Endometrium (tissue), 2 donors: ENCODE measurements around the gene RBMS1.

Source experiments
- FAIRE-seq: peaks from 2 replicates; lab custom pipeline; 2012; peaks lifted over from hg19 to GRCh38; lab: Jason Lieb, UNC
- donor health status: control.
- donor health status: control.

The RBMS1 gene

DNA sequence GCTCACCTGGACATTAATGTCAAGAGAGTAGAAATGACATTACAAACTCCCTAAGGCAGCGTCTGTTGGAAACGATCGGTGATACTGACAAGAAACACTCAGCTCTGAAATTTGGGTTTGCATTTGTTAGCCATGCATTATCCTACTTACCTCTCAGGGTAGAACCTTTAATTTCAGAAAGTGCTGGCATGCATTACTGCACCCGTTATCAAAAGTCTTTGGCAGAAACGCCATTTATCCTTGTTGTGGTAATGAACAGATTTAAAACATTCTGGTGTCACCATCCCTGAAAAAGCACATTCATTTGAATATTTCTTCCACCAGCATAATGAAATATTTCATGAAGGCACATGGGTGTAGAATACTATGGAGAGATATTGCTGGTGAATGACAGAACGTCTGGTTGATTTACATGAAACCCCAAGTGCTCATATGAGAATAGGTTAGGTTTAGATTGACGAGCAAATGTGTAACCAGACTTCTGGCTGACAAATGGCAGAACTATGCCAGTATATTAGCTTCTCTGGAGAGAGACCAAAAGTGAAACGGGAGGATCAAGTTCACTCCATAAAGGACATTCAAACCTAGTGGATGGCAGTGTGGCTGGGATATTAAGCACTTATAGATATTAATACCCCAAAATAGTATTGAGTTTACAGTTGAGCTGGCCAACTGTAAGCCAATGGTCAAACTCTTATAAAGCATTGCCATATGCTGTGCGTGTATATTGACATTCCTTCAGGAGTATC, 240.0 kb downstream of the RBMS1 start:
- FAIRE-seq: no peak

DNA sequence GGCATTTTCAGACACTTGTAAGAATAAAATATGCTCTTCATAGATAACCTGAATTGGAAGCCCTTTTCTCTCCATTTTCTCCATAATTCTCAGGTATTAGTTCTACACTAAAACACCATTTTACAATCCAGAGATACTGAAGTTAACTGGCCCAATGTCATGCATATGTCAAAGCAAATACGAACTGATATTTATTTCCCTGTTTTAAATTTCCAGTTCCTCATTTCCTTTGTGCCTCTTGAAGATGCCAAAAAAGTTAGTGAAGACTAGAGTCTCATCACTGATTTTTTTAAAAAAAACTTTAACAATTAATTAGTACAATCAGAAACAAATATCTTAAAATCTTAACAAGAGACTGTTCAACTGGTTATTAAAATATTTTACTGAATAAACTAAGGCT, 240.7 kb downstream of the RBMS1 start:
- no peak for FAIRE-seq

DNA sequence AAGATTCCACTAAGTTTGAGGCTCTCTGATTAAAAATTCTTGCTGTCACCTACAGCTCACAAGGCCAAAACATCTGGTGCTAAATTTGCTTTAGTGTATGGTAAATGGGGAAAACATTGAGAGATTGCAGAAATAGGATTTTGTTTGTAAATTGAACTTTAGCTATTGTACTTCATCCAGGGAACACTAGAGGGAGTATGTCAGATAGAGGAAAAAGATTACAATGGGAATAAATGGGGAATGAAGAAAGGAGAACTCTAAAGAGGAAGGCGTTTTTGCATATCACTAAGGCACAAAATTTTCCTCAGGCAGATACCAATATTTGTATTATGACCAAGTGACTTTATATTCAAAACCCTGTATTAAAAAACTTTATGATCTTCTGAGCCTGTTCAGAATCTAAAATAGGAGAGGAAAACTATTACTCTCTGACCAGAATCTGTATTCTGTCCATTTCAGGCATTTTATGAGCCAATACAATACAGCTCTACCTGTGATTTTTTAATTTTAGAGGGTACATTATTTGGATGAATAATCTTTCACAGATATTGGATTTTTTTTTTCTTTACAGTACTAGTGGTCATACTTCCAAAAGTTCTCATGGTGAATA, 241.2 kb downstream of the RBMS1 start:
- peak; percentile 90 for FAIRE-seq

DNA sequence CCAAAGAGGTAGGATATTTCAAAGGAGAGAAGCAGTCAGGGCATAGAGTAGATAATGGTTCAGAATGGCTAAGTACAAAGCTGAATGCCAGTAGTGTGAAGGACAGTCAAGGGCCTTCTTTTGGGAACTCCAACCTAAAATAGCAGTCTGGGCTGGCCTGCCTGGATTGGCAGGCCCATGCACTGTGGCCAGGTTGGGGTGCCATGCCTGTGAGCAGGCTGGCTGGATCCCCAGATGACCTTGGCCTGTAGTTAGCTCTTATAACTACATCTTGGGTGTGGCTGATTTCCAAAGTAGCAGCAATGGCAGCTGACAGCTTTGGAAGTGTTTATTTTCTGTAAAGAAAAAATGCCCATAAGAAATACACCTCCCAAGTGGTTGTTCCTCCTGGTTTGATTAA, 242.0 kb downstream of the RBMS1 start:
- FAIRE-seq: no peak

DNA sequence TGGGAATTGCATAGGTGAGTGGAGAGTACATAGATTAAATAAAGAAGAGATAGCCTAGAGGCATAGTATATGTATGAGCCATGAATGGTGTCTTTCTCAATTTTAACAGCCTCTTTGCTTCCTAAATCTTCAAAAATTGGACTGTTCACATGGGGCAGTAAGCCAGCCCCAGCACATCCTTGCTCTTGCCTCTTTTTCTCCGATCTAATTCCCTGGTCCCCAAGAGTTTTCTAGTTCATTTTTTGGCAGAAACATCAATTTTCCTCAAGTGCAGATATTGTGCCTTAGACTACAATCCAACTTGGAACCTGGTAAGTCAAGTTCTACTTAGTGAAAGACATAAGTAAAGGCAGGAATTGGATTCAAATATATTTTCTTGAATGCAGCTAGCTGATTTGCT, 243.7 kb downstream of the RBMS1 start:
- no peak for FAIRE-seq

DNA sequence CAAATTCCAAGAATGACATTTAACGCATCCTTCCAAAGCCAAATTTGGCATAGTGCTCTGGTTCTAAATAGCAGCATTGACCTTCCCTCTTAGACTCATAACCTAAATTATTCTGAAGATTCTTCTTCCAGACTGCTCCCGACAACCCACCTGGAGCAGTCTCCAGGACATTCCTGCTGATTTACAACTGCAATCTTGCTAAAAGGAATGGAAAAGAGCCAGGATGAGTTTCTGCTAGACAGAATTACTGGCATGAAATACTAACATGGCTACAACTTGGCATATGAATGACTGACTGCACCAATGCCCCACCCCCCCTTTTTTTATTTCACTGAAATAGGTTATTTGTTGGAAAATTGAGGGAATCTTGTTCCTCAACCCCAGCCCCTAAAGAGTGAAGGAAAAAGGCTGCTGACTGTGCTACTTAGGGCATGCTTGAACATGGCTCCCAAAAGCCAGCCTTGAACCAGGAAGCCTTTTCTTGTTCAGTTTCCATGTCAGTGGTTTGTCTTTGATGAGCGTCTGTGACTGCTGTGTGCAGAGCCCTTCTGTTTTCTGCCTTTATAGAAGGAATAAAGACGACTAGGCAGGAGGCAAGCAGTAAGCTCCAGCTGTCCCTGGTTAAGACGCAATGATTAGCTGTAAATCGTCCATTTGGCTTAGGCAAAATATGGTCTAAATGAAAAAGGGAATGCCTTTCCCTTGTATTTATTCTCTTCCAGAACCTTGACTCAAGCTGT, 246.1 kb downstream of the RBMS1 start:
- FAIRE-seq: no peak

DNA sequence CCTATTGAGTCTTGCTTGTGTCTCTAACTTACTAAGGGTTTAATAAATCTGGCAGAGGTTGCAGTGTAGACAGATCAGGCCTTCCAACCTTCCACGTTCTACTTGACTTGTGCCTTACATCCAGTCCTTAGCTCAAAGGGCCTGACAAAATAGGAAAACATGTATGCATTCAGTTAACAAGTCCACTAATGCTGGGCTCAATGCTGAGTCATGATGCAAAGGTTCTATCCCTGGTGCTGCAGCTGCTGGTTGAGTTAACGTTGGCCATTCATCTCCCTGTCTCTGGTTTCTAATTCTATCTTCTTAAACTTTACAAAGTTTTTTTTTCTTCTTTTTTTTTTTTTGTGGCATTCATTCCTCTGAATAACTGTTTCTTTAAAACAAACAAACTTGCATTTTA, 247.3 kb downstream of the RBMS1 start:
- no peak for FAIRE-seq

DNA sequence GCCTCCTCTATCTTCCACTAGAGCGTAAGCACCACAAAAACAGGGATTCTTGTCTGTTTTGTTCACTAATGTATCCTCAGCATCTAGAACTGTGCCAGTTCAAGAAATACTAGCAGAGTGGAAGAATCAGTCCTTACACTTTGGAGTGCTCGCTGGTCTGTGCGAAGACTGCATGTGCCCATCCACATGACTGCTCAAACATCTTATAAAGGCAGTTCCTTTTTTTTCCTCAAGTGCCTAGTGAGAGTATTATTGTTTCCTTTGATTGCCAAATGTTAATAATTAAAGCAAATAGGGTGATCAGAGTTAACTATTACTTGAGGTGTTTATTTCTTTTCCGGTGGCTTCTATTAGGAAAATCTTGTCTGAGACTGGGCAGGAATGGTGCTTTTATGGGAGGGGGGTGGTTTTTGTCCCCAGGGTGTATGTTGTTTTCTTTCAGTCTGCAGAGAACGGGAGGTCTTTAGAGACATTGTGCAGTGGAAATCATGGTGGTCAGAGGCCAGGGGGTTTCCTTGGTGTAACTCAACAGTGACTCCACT, 247.9 kb downstream of the RBMS1 start:
- no peak for FAIRE-seq

DNA sequence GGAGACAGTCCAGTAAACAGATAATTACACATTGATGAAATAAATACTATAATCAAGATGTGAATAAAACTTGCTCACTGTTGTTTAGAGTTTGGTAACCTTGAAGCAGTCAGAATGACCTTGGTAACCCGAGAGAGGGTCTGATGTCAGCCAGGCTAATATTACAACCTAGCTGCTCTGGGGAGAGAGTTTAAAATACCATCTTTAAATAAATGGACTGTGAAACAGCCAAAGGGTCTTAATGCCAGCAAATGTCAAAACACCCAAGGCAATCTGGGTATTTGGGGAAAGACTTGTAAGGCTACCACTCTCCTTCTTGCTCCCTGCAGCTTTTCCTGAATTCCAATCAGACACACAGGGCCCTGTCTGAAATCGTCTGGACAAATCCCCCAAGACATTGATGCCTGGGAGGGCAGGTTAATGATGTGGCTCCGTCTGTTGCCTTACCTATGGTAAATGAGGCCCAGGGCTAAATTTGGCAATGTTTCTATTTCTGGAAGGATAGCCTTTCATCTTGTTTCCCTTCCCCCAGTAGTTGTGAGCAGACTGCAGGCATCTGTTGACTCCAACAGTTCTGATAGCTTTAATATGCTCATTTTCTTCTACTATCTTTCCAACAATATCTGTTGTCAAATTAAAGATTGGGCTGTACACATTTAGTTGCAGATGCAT, 250.6 kb downstream of the RBMS1 start:
- FAIRE-seq: no peak

DNA sequence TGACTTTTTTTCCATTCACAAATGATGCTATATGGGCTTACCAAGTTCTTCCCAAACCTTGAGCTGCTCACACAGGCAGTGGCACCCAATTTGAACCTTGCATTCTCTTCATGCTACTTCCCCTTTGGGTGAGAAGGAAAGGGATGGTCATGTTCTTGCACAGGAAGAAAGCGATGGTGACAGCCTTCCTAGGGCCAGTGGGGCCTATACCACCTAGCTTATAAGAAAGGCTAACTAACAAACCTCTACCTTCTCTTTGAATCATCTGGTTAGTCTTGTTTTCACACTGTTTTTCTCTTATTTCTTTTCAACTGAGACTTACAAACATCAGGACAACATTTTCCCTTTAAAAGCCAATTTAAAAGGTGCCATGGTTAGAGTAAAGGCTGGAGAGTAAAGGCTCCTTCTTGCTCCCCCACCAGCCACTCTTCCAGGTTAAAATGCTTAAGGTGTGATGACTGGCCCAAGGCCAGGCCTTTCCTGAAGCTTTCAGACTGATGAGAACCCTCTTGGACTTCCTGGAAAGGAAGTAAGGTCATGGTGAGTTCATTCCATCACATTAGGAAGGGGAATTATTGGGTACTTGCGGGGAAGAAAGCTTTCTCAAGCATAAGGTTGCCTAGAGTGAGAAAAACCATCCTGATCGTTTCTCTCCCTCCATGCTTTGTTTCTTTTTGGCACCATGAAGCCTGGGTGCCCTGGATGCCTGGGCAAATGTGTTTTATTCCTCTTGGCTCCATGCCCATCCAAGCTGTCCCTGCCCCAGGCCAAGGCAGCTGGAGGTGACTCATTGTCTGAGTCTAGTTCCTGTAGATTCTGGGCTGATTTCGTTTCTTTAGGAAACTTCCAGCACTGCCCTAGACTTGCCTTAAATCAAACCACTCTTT, 252.1 kb downstream of the RBMS1 start:
- FAIRE-seq: no peak

DNA sequence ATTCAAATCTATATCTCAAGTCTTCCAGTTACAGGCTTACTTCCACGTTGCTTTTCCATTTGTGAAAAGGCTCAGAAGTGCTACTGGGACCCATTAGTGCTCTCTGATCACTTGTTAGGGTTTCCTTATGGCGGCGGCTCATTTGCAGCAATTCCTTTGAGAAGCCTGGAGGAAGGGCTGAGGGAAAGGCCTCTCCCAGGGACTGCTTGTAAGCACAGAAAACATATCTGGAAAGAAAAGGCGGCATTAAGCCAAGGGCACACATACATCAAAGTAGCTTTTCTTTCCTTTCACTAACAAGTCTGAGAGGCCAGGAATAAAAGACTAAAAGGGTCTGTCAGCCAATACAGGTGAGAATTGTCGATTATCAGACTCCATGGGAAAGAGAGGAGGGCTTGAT, 254.2 kb downstream of the RBMS1 start:
- no peak for FAIRE-seq

DNA sequence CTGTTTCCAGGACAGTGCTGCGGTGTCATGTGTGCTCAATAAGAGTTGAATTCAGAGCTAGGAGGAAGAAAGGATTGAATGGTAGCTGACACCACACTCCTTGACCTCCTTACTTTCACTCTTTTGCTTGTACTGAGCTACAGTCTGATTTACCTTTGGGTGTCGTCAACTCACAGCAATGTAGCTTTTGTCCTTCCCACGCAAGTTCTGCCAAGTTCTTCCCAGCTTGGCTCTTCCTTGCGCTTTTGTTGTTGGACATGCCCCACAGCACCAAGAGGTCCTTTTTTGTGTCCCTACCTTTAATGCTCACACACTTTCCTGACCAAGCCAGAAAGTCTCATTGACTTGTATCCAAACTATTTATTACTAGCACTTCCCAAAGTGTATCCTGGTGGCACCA, 255.2 kb downstream of the RBMS1 start:
- FAIRE-seq: no peak

DNA sequence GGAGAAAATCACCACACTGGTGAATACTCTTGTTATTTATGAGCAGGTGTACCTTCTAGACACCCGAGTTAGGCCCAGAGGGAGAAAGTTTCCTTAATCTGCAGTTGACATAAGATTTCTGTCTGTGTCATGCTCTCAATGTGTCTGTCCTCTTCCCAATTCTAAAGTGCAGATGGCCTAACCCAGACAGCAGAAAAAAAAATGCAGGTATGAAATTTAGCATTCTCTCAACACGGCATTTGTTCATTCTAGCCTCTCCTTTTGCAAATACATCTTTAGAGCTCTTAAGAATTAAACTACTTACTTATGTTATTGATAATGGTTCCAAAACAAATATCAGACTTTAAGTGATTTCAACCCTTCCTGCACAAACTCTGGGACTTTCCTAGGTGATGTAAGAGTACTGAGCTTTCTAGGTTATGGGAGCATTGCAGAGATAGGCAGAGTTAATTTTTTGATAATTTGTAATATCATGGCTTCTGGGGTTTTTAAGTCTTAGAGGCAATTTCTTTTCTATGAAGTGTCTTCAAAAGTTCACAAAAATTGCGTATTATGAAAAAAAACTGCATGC, 260.6 kb downstream of the RBMS1 start:
- FAIRE-seq: no peak

DNA sequence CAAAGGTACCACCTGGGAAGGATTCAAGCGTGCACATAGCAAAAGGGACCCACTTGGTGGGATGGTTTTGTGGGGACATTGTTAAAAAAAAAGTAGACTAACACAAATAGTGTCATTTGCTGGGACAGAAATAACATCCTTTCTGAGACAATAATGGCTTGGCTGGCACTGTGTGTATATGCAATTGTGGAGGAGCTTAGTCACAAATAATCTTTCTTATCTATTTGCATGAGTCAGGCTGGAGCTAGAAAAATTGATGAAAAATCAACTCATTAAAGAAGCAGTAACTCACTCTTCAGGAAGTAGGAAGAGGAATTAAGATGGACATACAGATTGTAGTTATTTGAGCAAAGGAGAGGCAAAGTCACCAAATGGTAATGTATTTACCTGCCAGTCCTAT, 264.0 kb downstream of the RBMS1 start:
- FAIRE-seq: no peak

DNA sequence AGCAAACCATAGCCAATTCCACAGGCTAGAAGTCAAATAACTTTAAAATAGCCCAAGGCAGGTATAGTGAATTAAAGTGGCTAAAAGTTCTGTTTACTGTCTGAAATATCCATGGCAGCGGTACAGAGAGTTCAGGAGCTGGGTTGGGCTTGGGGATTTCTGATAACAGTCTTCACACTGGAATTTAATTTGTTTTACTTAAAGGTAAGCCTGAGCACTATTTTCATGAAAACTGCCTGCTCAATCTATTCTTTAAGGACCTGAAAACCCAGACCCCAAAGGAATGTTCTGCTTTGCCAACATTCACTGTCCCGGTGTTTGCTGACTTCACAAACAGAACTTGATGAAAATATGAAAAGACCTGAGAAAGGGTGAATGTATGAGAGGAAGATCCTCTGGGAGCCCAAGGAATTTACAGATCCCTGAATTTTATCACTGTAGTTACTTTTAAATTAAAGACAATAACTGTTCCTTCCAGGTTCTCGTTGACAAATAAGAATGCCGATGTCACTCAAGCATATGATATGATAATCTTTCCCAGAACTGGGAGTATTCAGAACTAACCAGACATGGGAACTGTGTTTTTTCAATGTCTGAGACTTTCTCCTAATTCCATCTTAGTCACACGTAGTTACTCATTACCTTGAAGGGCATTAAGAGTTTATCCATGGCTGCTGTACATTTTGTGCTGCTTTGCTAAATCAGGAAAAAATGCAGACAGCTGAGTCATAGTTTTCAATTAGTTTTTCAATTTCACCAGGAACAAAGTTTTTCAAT, 265.3 kb downstream of the RBMS1 start:
- no peak for FAIRE-seq

DNA sequence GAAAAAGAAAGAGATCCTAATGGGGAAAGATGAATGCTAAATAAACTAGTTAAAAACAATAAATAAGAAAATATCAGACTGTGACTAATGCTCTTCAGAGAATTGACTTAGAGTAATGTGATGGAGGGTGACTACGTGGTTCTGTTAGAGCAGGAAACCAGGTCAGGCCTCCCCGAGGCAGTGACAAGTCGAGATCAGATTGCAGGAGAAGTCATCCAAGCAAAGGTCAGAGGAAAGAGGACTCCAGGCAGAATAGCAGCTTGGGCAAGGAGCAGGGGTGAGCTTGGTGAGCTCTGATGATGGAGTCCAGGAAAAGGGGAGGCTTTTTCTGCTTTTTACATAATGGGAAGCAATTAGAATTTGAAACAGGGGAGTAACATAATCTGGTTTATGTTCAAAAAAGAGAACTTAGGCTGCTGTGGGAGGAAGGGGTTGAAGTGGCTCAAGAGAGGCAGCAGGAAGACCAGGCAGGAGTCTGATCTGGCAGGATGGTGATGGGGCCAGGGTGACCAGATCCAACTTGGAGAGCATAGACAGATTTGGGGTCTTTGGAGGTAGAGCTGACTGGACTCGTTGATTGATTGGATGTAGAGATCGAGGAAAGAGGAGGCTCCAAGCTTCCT, 266.2 kb downstream of the RBMS1 start:
- FAIRE-seq: no peak

DNA sequence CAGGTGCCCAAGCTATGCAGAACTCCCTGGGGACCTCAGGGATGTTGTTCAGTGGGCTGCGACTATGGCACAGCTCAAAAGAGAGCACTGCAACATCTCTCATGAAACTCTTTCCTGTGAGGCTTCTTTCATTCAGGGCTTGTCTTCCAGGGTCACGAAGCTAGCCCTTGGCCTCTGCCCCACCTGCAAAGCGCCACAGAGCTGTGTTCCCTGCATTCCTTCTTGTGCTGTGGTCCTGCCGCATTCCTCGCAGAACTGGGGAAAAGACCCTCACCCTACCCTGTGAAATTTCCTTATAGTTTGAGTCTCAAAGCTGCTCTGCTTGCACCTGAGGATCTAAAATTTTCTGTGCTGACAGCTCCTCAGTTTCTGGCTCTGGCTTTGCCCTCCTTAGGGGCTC, 267.2 kb downstream of the RBMS1 start:
- no peak for FAIRE-seq

DNA sequence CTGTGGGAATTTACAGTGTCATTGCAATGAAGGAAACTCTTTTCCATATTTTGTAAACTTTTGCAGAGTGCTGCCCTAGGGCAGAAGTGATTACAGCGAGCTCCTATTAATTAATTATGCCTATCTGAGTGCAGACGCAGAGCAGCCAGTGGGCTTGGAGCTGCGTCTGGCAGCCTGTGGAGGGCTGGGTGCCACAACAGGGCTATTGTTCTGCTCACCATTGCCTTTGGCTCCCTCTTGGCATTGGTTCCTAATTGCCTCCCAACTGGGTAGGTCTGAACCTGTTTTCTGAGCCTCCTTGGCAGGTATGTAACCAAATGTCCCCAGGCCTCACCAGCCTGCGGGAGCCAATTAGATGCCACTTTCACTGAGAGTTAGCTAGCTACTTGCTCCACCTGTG, 267.9 kb downstream of the RBMS1 start:
- FAIRE-seq: no peak

DNA sequence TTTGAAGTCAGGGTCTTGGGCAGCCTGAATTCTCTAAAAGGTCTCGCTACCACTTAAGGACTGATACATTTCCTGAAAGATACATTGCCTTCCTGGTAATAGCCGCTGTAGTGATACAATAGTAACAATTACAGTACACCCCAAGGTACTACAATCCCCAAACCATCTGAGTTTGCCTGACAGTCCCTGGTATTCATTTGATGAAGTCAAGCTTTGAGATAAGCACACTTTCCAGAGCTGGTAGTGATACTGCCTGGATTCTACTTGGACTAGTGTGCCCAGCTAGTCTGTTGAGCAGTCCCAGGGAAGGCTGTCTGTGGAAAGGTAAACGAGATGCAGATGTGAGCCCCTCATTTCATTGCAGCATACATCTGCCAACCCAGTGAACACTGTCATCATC, 269.1 kb downstream of the RBMS1 start:
- no peak for FAIRE-seq

DNA sequence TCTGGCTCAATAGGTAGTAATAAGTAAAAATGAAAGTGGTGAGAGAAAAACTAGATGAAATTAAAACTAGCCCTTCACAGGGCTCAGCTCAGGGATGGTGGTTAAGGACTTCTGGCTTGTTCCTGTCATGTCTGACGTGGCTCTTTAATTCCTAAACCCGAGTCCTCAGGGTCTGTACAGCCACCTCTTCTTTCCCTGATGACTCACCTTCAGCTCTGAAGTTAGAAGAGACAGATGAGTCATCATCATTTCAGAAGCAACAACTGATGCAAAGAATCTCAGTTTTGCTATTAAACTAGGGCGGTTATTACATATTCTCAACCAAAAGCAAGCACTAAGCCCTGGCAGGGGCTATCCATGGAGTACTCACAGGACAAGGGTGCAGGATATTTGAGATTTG, 269.5 kb downstream of the RBMS1 start:
- FAIRE-seq: no peak
